NCI-H146 (cell line): ENCODE results near the gene LSM8.
"Not testable (repeated sequence)": the region's sequence is repeated elsewhere in the genome, so short reads cannot be mapped to it uniquely, and the experiment has no call there.

Experiments
- DNase-seq: peaks from one replicate; lab custom pipeline; 2025; lab: John Stamatoyannopoulos, UW

Gene LSM8

DNA sequence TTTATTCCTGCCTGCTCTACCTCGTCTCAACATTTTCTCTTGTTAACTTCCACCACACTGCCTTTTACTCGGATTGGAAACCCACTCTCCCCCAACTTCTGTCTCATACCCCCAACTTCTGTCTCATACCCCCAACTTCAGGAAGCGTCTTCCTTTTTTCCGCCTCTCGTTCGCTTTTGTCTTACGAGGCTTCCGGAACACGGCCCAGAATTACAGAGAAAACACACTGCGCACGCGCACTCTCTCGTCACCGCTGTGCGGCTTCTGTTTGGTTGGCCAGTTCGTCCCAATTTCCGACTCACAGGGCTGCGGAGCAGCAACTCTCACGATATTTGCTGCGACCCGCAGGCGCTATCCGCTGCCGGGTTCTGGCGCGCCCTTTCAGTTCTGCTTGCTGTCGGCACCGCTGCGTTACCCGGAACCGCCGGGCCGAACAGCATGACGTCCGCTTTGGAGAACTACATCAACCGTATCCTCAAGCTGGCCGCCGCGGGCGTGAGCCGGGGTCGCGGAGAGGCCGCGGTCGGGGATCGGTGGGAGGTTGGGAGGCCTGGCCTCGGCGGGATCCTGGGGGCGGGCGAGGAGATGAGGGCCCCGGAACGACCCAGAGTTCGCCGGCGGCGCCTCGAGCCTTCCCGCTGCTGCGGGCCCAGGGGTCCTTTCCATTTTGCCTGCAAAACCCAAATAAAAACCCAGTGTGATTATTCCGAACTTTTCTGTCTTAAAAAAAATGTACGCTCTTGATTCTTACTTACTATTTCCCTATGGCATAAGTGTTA lies at the start of gene LSM8:
TSS of gene LSM8 (plus strand) at position 379 of the 779 bp plus-strand sequence. CDS start at position 439, 60 bp downstream.
- peak; percentile 97 for DNase-seq

DNA sequence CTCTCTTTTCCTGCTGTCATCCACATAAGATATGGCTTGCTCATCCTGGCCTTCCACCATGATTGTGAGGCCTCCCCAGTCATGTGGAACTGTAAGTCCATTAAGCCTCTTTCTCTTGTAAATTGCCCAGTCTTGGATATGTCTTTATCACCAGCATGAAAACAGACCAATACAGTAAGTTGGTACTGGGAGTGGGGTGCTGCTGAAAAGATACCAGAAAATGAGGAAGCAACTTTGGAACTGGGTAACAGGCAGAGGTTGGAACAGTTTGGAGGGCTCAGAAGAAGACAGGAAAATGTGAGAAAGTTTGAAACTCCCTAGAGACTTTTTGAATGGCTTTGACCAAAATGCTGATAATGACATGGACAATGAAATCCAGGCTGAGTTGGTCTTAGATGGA lies 49.5 kb upstream of the LSM8 start:
- not testable (repeated sequence) for DNase-seq

DNA sequence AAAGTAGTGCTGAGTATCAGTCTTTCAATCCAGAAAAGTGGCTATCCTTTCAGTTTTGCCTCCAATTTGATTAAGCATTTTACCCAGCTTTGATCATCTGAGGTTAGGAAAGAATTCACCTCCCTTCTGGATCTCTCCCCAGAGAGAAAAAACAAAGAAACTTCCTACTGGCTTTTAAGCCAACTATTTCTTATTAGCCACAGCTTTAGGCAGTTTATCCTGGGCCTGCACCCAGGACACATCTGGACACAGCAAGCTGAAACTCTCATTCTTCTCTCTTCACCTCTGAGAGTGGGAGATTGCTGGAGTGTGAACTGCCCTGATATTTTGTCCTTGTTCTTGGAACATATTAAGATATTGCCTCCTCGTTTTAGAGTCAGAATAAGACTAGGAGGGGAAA lies 43.5 kb upstream of the LSM8 start:
- DNase-seq = no peak

- no peak for DNase-seq
Measured at GRCh38 chr7:118142012-118142411, 42.0 kb upstream of the LSM8 start.

DNA sequence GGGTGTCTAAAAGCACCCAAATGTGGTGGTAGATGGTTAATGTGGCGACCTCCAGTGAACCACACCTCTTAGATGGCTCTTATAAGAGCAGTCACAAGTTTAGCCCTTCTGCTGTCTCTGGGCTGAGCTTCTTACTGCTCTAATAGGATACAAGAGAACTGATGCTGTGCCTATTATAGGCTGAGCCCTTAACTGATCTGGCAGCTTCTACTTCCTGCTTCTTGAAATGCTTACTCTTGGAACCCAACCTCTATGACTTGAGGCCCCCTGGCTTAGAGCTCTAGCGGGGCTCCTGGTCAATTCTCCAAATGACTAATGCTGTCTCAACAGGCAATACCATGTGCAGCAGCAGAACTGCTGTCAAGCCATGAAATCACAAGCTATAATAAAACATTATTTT lies 35.0 kb upstream of the LSM8 start:
- no peak for DNase-seq

- DNase-seq = no peak
Measured at GRCh38 chr7:118149394-118149793, 34.6 kb upstream of the LSM8 start.

DNA sequence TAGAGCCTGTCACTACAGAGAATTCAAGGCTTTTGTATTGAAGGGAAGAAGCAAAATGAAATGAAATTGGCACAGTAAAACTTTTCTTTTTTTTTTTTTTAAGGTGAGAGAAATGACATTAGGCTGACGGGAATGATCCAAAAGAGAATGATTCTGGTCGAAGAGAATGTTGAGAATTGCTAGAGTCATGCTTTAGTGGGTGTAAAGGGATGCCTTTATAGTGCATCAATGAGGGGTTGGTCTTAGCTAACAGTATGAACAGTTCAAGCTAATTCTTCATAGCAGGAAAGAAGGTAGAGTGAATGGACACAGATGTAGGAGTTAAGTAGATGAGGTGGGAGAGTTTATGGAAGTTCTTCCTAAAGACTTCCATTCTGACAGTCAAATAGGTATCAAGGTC lies 32.3 kb upstream of the LSM8 start:
- DNase-seq = no peak

DNA sequence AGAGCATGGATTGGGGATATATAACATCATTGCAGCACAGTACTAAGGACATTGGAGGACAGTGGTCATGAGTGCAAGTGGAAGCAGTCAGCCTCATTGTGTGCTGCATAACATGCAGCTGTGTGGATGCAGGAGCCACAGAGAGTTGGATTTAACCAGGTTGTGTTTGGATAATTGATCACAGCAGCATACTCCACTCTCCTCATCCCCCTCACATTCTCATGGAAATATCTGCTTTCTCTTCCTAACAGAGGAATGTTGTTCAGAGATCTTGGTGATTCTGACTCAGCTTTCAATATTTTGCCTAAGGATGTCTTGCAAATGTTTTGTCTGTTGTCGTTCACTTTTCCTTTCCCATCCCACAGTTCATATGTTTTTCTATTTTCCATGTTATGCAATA lies 31.8 kb upstream of the LSM8 start:
- DNase-seq = no peak

- no peak for DNase-seq
Measured at GRCh38 chr7:118152654-118153053, 31.3 kb upstream of the LSM8 start.

- no peak for DNase-seq
Measured at GRCh38 chr7:118153551-118154177, 30.3 kb upstream of the LSM8 start.

DNA sequence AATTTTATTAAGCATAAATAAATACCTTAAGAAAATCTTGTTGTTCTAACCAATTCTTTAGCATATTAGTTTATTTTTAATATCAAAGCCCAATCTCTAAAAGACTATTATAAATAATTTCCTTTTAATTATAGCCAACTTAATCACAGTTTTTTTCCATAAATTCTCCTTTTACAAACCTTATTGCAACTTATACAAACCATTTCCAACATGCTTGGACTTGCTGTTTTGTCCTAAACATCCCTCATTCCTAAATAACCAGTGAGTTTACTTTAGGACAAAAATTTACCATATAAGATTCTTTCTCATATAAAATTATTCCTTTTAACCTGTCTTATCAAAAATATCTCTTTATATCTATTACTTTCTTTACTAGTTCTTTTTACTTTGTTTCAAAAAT lies 25.2 kb upstream of the LSM8 start:
- no peak for DNase-seq

DNA sequence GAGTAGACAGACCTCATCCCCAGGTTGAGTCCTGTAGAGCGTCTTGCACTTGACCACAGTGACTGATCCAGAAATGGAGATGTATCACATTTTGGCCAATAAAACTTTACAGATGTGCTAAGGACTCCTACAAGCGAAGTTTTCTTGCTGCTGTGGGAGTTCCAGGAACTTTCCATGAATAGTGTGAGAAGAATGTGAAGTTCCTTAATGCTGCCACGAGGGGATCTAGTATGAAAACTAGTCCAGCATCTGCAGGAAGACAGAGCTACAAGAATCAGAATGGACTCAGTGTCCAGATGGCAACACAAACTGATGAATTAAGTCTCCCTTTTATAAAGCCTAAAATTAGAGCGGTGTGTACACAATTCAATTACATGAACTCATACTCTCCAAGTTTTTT lies 14.8 kb upstream of the LSM8 start:
- no peak for DNase-seq

DNA sequence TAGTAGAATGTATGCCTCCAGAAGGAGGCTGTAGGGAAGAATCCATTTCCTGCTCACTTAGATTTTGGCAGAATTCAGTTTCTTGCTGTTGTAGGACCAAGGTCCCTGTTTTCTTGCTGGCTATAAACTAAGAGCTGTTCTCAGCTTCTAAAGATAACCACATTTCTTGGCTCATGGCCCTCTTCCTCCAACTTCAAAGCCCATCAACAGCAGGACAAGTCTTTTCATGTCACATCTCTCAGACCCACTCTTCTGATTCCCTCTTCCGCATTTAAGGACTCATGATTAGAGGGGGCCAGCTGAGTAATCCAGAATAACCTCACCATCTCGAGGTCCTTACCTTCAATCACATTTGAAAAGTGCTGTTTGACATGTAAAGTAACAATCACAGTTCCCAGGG lies 8.2 kb upstream of the LSM8 start:
- no peak for DNase-seq

DNA sequence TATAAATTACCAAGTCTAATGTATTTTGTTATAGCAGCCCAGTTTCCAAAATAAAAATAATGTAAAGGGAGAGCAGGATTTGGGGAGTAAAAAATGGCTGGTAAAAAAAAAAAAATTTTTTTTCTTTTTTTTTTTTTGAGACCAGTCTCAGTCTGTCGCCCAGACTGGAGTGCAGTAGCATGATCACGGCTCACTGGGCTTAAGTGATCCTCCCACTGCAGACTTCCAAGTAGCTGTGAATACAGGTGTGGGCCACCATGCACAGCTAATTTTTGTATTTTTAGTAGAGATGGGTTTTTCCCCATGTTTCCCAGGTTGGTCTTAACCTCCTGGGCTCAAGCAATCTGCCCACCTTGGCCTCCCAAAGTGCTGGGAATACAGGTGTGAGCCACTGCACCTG lies 4.8 kb upstream of the LSM8 start:
- no peak for DNase-seq

DNA sequence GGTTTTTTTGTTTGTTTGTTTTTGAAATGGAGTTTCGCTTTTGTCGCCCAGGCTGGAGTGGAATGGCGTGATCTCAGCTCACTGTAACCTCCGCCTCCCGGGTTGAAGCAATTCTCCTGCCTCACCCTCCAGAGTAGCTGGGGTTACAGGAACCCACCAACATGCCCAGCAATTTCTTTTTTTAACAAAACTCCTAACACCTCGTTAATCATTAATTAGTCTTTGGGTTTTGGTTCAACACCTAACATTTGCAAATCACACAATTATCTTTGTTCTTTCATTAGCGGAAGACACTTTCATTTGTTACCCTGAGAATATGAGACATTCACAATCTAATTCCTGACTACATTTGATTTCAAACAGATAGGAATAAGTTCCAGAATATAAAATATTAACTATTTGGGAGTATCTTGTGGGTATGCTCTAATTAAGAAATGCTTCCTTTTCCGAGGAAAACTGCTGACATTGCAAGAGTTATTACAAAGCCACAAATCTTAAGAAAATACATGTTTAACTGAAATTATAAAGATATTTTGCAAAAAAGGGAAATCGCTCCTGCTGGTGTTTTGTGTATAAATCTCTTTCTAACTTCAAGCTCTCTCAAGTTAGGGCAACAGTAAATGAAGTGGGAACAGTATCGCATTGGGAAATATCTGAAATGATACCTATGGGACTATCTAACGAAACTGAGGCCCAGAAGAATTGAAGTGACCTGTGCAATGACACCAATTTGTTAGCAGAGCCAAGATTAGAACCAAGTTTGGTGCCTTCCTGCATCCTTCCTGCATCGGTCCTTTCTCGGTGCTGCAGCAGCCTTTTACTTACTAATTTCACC lies 1.2 kb upstream of the LSM8 start:
- peak; percentile 23 for DNase-seq

DNA sequence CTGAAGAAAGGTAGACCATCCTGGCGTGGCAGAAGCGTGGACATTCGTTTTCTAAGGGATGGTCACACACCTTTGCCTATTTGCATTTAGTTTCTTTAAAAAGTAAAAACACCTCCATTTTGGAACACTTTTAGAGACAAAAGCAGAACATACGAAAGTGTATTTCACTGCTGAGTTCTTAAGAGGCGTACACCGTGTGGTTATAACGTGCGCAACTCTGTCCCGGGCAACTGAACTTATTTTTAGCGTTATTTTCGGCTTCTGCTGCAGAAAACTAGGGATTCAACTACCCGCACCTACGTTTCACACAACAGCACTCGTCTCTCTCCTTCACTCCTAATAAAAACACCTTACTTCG lies 557 bp upstream of the LSM8 start:
- DNase-seq = no peak

DNA sequence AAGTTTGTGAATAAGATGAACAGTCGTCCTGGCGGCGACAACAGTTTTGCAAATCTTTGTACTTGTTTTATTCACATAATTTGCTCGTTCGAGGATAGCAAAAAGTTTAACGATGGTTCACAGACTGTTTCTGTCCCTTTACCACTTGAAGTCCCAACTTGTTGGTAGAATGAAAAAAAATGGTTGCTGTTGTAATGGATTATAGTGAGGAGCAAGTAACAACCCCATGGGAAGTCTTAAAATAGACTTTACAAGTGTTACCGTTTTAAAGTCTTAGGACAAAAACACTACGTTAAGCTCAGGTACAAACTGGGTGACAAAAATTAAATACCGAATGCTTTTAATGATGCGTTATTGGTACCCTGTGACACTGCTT lies 589 bp downstream of the LSM8 start:
- no peak for DNase-seq

- DNase-seq = no peak
Measured at GRCh38 chr7:118185163-118185860, 1.3 kb downstream of the LSM8 start.

DNA sequence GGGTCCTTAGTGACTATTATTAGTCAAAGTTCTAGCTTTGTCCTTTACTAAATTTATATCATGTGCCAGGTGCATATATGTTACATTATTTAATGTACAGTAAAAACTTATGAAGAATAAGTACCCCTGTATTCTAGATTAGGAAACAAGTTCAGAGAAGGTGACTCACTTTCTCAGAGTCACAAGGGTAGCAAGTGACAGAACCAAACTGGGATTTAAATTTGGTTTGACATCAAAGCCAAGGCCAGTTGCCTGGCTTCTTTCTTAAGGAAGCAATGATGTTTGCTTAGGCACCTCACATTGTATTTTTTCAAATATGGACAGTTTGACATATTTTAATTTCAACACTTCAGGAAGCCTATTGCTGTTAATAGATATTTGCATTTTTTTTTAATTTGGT lies 2.5 kb downstream of the LSM8 start:
- no peak for DNase-seq

- no peak for DNase-seq
Measured at GRCh38 chr7:118194571-118194970, 10.6 kb downstream of the LSM8 start.

DNA sequence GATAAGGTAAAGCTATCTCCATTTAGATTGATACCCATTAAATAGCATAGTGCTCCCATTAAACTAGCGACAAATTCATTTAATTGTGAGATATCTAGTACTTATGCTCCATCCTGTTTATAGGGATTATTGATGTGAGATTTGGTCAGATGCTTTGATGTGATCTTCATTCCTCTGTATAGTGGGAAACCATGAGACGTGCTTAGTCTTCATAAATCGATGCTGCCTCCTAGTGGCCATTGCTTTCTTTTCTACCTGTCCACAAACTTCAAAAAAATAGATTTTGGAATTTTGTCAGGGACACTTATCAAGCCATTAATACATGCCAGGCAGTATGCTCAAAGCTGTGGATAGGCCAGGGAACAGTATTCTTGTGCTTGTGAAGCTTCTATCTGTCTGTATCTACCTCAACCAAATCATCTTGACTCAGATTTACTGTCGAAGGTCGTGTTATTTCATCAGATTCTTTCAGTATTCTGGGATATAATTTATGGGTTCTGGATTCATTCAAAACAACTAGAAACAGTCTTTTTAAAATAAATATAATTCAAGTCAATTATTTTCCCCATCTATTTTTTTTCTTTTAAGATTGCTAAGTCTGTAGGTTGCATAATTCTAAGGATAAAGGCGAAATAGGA lies 12.0 kb downstream of the LSM8 start:
- DNase-seq = peak; percentile 57

DNA sequence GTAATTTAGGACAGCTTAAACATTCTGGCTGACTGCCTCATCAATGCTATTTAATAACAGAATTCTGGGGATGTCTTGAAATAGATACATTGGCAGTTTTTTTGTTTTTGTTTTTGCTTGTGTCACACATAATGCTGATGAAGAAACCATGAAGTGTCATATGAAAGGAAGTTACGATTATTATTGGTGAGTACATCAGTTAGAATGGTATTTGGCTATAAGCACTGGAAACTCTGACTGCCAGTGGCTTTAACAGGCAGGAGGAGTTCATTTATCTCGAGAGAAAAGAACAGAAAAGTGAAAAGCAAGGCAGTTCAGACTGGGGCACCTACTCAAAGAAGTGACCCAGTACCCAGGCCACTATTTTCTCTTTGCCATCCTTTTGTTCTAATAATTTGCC lies 18.1 kb downstream of the LSM8 start:
- DNase-seq = no peak
